HG03135 (cell line): ENCODE data around the gene NOSTRIN.
"Not testable (repeated sequence)": the region's sequence is repeated elsewhere in the genome, so short reads cannot be mapped to it uniquely, and the experiment has no call there.

Experiments
- ATAC-seq: cut with Tn5 transposase; IDR thresholded peaks from one replicate; pipeline ENCODE4 v1.9.1; 2021; ENCODE audit warnings: mild to moderate bottlenecking, moderate library complexity; ENCODE audit not compliant: unreplicated experiment

Gene NOSTRIN

GRCh38 chr2:168801961-168802858 lies at the start of gene NOSTRIN:
Gene NOSTRIN (plus strand): TSS chr2:168802637. CDS start chr2:168802647, 10 bp downstream.
- ATAC-seq: no peak

- no peak for ATAC-seq
These were observed 48.6 kb upstream of the NOSTRIN start for GRCh38 chr2:168753765-168754329.

- ATAC-seq: no peak
These were observed 45.2 kb upstream of the NOSTRIN start for GRCh38 chr2:168757223-168757622.

DNA sequence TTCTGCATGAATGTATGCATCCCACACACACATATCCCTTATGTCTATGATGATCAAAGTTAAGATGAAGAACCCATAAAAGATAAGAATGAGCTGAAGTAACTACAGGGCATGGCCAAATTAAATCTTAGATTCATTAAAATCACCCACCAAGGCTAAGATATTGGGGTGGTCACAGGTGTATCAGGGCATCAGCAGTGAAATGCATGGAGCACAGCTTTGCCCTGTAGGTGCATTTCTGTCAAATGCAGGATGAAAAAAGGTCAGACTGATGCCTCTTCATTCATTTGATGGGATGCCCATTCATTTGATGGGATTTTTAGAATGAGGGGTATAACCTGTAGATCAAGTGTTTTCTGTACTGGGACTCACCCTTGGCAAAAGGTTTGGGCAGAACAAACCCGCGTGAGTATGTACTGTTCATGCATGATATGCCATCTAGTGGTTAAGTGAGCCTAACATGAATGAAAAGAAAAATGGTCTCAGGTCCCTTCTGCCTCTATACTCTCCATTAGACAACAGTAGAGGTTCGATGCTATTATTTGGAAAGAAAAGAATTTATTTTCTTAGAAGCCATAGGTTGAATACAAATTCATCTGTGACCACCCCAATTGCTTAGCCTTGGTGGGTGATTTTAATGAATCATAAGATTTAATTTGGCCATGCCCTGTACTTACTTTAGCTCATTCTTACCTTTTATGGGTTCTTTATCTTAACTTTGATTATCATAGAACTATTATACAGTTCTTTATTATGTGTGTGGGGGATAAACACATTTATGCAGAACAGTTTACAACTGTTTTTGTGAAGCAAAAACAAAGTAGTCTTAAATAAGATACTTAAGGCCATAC lies 43.2 kb upstream of the NOSTRIN start:
- no peak for ATAC-seq

GRCh38 chr2:168765401-168765800 lies 37.0 kb upstream of the NOSTRIN start:
- ATAC-seq: no peak

DNA sequence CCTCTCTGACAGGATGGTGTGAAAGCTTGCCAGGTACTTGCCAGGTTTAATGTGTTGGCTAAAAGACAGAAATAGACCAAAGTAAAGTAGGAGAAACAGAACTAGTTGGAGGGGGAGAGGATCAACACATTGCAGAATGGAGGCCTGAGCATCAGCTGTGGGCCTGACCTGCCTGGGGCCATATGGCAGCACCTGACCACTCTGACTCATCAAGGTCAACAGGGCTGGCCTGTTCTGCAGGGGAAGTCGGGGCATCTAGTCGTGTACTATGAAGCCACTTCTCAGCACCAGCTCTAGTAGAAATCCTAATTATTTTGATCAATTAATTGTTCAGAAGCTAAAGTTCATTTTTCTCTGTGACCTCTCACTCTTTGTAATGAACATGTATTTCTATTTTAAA lies 35.8 kb upstream of the NOSTRIN start:
- no peak for ATAC-seq

- no peak for ATAC-seq
These were observed 35.2 kb upstream of the NOSTRIN start for GRCh38 chr2:168767258-168767657.

GRCh38 chr2:168768357-168768756 lies 34.1 kb upstream of the NOSTRIN start:
- not testable (repeated sequence) for ATAC-seq

- no peak for ATAC-seq
These were observed 31.6 kb upstream of the NOSTRIN start for GRCh38 chr2:168770796-168771195.

DNA sequence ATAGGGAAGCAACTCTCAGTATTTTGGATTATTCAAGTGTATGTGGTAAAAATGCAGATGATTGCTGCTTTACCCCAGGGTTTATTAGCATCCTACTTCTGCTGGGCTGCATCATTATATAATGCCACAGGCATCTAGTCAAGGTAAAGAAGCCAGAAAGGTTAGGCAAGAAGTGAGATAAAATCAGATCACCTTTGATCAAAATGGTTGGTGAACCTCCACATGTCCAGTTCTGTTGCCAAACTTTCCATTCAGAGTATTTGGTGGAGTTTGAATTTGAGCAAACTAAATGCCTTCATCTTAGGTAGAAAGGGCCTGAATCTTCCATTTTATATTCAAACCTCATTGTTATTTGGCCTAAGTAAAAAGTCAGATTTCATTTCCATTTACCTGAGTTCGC lies 29.7 kb upstream of the NOSTRIN start:
- no peak for ATAC-seq

DNA sequence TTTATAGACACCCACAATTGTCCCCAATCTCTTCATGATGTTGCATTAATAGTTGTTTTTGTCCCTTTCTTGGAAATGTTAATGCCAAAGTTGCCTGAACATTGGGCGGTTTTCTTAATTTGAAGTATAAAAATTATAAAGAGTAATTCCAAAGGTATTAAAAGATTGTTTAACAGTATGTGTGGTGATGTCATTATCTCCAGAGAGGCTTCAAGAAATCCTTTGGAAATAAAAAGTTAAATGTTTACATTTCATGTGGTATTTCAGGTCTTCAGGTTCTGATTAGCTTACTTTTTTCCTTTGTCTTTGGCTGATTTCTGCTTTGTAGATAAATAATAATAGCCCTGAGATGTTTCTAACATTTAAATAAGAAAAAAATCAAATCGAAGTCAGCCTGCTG lies 29.3 kb upstream of the NOSTRIN start:
- ATAC-seq: no peak

DNA sequence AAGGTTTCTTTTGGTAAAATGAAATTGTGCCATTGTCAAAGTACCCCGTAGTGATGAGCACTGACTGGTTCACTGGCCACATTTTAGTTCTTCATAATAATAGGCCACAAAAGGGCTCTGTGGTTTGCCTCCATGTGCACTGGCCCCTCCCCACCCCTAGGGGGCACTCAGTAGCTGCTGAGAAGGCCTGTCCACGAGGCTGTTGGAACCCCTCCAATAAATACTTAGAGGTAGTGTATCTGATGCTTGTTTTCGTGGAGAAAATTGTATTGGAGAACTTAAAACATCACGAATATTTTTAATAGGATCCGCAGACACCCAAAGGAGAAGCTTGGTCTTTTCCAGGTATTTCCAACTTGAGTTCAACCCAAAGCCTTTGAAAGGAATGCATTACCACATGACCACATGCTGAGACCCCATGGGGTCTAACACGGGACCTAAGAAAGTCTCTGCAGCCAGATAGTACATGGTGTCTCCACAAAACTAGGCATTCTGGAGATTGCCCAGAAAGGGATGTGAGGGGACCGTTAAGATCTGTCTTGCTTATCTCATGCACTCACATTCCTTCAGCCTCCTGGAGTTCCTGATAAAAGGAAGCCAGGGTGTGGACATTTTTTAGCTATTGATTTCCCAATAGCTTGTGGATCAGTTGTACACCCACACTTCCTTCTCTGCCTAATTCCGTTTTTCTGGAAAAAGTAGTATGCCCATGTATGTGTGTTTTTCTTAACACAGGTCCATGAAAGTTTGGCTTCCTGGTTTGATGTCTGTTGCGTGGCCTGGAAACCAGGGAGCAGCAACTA lies 28.5 kb upstream of the NOSTRIN start:
- peak; percentile 62 for ATAC-seq

DNA sequence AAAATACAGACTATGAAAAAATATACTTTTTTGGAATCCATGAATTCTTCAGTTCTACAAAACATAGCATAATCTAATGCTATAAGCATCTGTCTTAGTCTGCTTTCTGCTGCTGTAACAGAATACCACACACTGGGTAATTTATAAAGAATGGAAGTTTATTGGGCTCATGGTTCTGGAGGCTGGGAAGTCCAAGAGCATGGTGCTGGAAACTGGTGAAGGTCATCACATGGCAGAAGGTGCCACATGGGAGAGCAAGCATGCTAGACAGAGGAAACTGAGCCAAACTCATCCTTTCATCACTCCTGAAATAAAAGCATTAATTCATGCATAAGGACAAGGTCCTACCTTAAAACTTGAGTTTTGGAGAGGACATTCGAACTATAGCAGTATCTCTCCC lies 26.6 kb upstream of the NOSTRIN start:
- ATAC-seq: no peak

- no peak for ATAC-seq
These were observed 21.8 kb upstream of the NOSTRIN start for GRCh38 chr2:168780669-168781071.

DNA sequence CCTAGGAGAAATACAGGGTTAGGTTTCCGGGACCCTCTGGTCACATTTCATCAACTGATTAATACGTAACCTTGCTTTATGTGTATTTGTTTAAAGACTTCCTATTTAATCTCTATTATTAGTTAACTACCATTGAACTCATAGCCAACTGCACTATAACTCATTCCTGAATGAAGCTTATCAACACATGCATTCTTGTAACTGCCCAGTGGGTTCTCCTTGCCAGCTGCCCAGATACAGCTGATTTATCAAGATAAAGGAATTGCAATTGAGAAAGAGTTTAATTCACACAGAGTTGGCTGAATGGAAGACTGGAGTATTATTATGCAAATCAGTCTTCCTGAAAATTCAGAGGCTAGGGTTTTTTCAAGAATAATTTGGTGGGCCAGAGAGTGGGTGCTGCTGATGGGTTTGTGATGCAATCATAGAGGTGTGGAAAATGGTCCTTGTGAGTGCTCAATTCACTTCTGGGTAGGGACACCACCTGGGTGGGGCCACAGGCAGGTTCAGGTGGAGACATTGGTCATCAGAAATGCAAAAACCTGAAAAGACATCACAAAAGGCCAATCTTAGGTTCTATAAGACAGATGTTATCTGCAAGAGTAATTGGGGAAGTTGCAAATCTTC lies 21.1 kb upstream of the NOSTRIN start:
- no peak for ATAC-seq

DNA sequence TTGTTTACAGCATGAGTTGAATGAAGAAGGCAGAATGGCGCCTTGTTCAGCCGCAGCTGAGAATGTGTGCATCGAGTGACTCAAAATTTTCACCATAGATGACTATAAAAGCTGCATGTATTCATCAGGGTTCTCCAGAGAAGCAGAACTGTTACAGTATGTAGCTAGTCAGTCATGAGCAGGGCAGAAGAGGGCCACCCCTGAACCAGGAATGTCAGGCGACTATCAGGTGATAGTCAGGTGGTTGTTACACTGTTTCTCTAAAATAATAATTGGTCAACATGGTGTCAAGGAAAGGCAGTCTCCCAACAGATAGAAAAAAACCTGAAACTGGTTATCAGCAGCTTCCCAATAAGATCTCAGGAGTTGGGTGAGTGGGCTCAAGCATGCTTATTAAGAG lies 20.2 kb upstream of the NOSTRIN start:
- no peak for ATAC-seq

DNA sequence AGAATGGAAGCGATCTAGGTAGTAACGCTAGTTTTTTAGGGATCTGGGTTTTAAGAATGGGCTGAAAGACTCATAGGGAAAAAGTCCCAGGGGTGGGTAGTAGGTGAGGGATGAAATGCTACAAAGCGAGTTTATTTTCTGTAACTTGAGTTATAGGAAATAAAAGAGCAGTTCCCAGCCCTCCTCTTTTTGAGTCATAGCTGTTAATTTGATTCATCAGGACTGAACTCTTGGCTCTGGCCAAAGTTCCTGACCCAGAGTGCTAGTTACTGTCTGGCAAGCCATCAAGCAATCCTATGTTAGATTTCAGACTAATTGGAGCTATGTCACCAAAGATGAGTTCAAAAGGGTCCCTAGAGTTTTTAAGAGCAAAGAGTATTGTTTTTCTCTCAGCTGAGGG lies 17.4 kb upstream of the NOSTRIN start:
- no peak for ATAC-seq

DNA sequence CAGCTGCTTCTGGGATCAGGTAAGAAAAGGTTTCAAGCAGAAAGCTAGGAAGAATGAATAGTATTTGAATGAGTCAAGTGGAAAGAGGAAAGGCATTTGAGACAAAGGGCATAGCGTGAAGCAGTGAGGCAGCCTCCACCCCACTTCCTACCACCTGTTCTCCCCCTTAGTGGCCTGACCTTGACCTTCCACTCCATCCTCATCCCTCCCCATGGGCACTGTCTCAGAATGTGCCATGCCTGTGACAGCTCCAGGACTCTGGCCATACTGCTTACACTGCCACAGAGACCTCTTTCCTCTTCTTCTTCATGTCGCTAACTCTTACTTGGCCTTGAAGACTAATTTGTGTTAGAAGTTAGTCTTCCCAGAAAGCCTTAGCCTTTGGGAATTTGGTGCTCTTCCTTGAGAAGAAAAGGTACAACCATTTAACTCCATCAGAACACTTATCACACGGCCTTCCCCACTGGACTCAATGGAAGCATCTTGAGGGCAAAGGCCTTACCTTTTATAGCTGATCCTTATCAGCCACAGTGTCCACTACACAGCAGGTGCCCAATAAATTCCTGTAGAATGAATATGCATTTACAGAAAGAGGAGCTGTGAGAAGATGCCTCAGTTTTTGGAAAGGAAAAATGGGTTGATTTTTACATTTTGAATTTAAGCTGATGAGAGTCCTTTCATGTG lies 15.2 kb upstream of the NOSTRIN start:
- no peak for ATAC-seq

DNA sequence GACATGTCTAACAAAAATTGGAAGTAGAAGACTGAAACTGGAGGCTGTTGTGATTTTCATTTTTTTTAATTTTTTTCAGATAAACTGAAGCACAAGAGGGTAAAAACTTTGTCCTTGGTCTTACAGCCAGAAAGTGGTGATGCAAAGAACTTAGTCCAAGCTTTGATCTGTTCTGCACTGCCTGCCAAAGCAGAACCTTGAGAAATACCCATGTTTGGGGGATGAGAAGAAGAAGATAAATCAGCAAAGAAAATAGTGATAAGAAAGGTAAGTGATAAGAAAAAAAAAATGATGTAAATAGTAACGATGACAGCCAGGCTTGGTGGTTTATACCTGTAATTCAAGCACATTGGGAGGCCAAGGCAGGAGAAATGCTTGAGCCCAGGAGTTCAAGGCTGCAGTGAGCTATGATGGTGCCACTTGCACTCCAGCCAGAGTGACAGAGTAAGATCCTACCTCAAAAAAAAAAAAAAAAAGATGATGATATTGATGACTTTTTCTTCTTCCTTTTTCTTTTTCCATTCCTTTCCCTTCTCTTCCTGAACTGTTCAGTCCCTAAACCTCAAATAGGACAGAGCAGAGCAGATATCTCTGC lies 14.6 kb upstream of the NOSTRIN start:
- no peak for ATAC-seq
